GM21528 (cell line): ENCODE measurements around the gene CDC42BPA.

ENCODE experiments used
- ATAC-seq: cut with Tn5 transposase; IDR thresholded peaks from one replicate; pipeline ENCODE4 v1.9.1; 2021; ENCODE audit warnings: mild to moderate bottlenecking, moderate library complexity; ENCODE audit not compliant: unreplicated experiment, low FRiP score

CDC42BPA gene

GRCh38 chr1:227082999-227083746 is 235.1 kb downstream of the CDC42BPA start:
- no peak for ATAC-seq

GRCh38 chr1:227077783-227078182 is 240.5 kb downstream of the CDC42BPA start:
- ATAC-seq: no peak

GRCh38 chr1:227073786-227074185 is 244.5 kb downstream of the CDC42BPA start:
- no peak for ATAC-seq

- no peak for ATAC-seq
Measured at GRCh38 chr1:227072991-227073390, 245.3 kb downstream of the CDC42BPA start.

- no peak for ATAC-seq
Measured at GRCh38 chr1:227071895-227072587, 246.3 kb downstream of the CDC42BPA start.

GRCh38 chr1:227070638-227071285 is 247.5 kb downstream of the CDC42BPA start:
- no peak for ATAC-seq

GRCh38 chr1:227069490-227069889 is 248.8 kb downstream of the CDC42BPA start:
- no peak for ATAC-seq

- no peak for ATAC-seq
Measured at GRCh38 chr1:227068883-227069282, 249.4 kb downstream of the CDC42BPA start.

GRCh38 chr1:227066999-227067398 is 251.3 kb downstream of the CDC42BPA start:
- no peak for ATAC-seq

GRCh38 chr1:227065311-227065710 is 253.0 kb downstream of the CDC42BPA start:
- ATAC-seq: no peak

- no peak for ATAC-seq
Measured at GRCh38 chr1:227062306-227062705, 256.0 kb downstream of the CDC42BPA start.

- no peak for ATAC-seq
Measured at GRCh38 chr1:227059076-227059475, 259.2 kb downstream of the CDC42BPA start.

- no peak for ATAC-seq
Measured at GRCh38 chr1:227058321-227058751, 260.0 kb downstream of the CDC42BPA start.

- ATAC-seq: no peak
Measured at GRCh38 chr1:227049253-227049652, 269.0 kb downstream of the CDC42BPA start.

GRCh38 chr1:227043755-227044154 is 274.5 kb downstream of the CDC42BPA start:
- no peak for ATAC-seq

- ATAC-seq: no peak
Measured at GRCh38 chr1:227042292-227042691, 276.0 kb downstream of the CDC42BPA start.

- ATAC-seq: no peak
Measured at GRCh38 chr1:227038401-227038800, 279.9 kb downstream of the CDC42BPA start.

- ATAC-seq: no peak
Measured at GRCh38 chr1:227037121-227037520, 281.2 kb downstream of the CDC42BPA start.

GRCh38 chr1:227035316-227035715 is 283.0 kb downstream of the CDC42BPA start:
- no peak for ATAC-seq

- no peak for ATAC-seq
Measured at GRCh38 chr1:227033880-227034279, 284.4 kb downstream of the CDC42BPA start.

GRCh38 chr1:227032396-227032795 is 285.9 kb downstream of the CDC42BPA start:
- no peak for ATAC-seq
